Kidney (tissue), 14 donors: Measurements from ENCODE around the gene HPCAL1. TPM values are rescaled to one million over a fixed set of nuclear protein-coding genes. Genes with fewer than 3 reads are reported as not detected.

Experiments
- DNase-seq, 5 donors: peaks; one replicate each; pipeline ENCODE4 v3.0.0-alpha.2; 2013 to 2020
- FAIRE-seq: peaks from 2 replicates; lab custom pipeline; 2012; peaks lifted over from hg19 to GRCh38; lab: Jason Lieb, UNC
- H3K27ac ChIP-seq, 2 donors: one replicate each; pipeline ENCODE4 v1.7.0; 2013; ENCODE audit warnings: low read depth in 2 of 2, low read length in 2 of 2, inconsistent platforms in 1 of 2
- H3K27me3 ChIP-seq: one replicate; pipeline ENCODE4 v1.7.1; 2013; ENCODE audit warnings: low read length, inconsistent platforms; ENCODE audit not compliant: control insufficient read depth, insufficient read depth
- H3K36me3 ChIP-seq, 3 donors: one replicate each; pipeline versions ENCODE4 v1.7.0 to v1.7.1; 2013; ENCODE audit warnings: low read length in 3 of 3, control low read depth in 1 of 3, inconsistent platforms in 1 of 3; ENCODE audit not compliant: insufficient read depth in 3 of 3, control insufficient read depth in 2 of 3
- H3K4me1 ChIP-seq, 3 donors: one replicate each; pipeline versions ENCODE4 v1.7.0 to v1.7.1; 2013; ENCODE audit warnings: low read length in 3 of 3, inconsistent platforms in 1 of 3, low read depth in 1 of 3; ENCODE audit not compliant: control insufficient read depth in 2 of 3, insufficient read depth in 2 of 3
- H3K4me3 ChIP-seq, 3 donors: one replicate each; pipeline versions ENCODE4 v1.7.0 to v1.8.1; 2013; ENCODE audit warnings: low read length in 3 of 3, control low read depth in 1 of 3, inconsistent platforms in 1 of 3
- H3K9ac ChIP-seq, 3 donors: one replicate each; pipeline versions ENCODE4 v1.7.0 to v1.7.1; 2013; ENCODE audit warnings: low read length in 3 of 3, control low read depth in 1 of 3, inconsistent platforms in 1 of 3
- H3K9me3 ChIP-seq, 3 donors: one replicate each; pipeline versions ENCODE4 v1.7.0 to v1.7.1; 2013; ENCODE audit warnings: low read length in 3 of 3, control low read depth in 1 of 3, inconsistent platforms in 1 of 3; ENCODE audit not compliant: control insufficient read depth in 2 of 3, insufficient read depth in 1 of 3
- intact Hi-C: fragments of 100-400 bp; cut with DNase I; formaldehyde crosslinking; loops from one replicate; pipeline ENCODE4 v1.11.1; 2022
- polyA plus RNA-seq: library from polyadenylated mRNA; stranded (reverse); fragments of 350-450 nt; fragmentation: Illumina TruSeq; extraction: RNeasy Lipid Tissue Mini Kit (QIAGEN cat#74804); gene quantifications from one replicate; pipeline ENCODE4 v1.2.3, GENCODE V29; 2014; ENCODE audit warnings: low read depth, low replicate concordance; ENCODE audit not compliant: insufficient read depth
- total RNA-seq: library from RNA; stranded (reverse); fragmentation: NEBNext Ultra II Directional; extraction: Animal tissue kit (Norgen Biotek cat#: 25700); gene quantifications from one replicate; pipeline ENCODE4 v1.2.1, GENCODE V29; 2021
- TF ChIP-seq, protein P1 (sequence below): IDR thresholded peaks from 3 replicates; pipeline ENCODE4 v1.5.1; 2012; ENCODE audit warnings: mild to moderate bottlenecking, moderate library complexity, borderline replicate concordance; ENCODE audit not compliant: insufficient read depth; ENCODE audit errors: extremely low read depth
- donor health status: control.
- donor health status: control.
- donor health status: control.
- donor health status: control.
- donor health status: control.
- donor health status: DM: yes; HTN: yes; CAD: no.
- donor health status: Normal renal cell carcinoma (clear cell type).

The HPCAL1 gene
- total and polyA plus RNA-seq, 2 donors from 2014 or later = 47.3 to 121 TPM

DNA sequence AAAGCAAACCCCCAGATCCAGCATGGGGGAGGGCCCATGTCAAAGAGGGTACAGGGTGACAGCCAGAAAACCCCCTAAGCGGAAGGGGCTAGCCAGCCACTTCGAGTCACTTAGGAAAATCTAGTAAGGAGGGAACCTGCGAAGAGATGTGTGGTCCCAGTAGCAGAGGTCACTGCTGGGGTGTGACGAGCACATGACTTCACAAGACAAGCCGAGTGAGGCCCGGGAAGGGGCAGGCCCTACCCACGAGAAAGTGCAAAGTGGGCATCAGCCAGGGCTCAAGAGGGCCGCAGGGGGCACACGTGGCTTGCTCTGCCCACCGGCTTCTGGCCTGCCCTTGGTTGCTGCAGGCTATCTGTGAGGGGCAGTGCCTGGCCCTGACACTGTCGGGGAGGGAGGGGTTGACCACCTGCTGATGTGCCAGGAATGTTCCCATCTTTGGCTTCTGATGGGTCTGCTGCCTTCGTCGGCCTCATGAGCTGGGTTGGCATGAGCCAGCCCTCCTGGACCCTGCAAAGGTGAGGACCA lies 133.9 kb downstream of the HPCAL1 start:
- FAIRE-seq (no peak), DNase-seq (no peak)
- Histone ChIP-seq H3K9ac (no peak overlapping the region), H3K27ac (no peak overlapping the region), H3K4me1 (peaks cover 0 to 5% (median 2%) of the 10 kb centered on the region in 3 donors), H3K27me3 (no peaks in the 10 kb centered on the region), H3K4me3 (no peak overlapping the region), H3K9me3 (no peaks in the 10 kb centered on the region), H3K36me3 (peaks cover 6 to 29% (median 16%) of the 10 kb centered on the region in 3 donors)
- TF ChIP-seq, protein P1, sequence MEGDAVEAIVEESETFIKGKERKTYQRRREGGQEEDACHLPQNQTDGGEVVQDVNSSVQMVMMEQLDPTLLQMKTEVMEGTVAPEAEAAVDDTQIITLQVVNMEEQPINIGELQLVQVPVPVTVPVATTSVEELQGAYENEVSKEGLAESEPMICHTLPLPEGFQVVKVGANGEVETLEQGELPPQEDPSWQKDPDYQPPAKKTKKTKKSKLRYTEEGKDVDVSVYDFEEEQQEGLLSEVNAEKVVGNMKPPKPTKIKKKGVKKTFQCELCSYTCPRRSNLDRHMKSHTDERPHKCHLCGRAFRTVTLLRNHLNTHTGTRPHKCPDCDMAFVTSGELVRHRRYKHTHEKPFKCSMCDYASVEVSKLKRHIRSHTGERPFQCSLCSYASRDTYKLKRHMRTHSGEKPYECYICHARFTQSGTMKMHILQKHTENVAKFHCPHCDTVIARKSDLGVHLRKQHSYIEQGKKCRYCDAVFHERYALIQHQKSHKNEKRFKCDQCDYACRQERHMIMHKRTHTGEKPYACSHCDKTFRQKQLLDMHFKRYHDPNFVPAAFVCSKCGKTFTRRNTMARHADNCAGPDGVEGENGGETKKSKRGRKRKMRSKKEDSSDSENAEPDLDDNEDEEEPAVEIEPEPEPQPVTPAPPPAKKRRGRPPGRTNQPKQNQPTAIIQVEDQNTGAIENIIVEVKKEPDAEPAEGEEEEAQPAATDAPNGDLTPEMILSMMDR = no peak
- intact Hi-C loops = loop anchor here (10.0 kb wide), 1 partner anchor 362 kb away; no protein-coding TSS in a partner anchor

- H3K9ac ChIP-seq = no peak overlapping the region
- FAIRE-seq = no peak
- intact Hi-C loops = loop anchor here (10.0 kb wide), 1 partner anchor 363 kb away; no protein-coding TSS in a partner anchor
- H3K4me1 ChIP-seq = no peaks in the 10 kb centered on the region
- no peaks in the 10 kb centered on the region for H3K9me3 ChIP-seq
- no peak overlapping the region for H3K4me3 ChIP-seq
- no peak overlapping the region for H3K27ac ChIP-seq
- DNase-seq = no peak
- TF ChIP-seq, protein P1 = no peak
- H3K36me3 ChIP-seq = peaks cover 7 to 40% (median 25%) of the 10 kb centered on the region in 3 donors
- H3K27me3 ChIP-seq = no peaks in the 10 kb centered on the region
Measured at GRCh38 chr2:10437806-10438205, 135.1 kb downstream of the HPCAL1 start.

DNA sequence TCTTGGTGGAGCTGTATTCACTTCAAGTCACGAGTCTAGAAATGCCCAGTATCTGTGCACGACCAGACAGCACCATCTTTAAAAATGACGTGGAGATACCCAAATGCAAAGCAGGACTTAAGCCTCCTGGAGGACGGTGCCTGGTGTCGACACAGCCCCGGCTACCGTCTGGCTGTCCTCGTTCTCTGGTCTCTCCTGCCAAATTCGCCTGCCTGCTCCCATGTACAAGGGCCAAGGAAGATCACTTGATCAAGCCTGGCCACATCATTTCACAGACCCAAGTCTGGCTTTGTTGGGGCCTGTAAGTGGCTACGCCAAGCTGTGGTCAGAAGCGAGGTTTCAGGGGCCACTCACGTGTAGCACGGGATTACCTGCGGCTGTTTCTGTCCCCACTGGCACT lies 136.0 kb downstream of the HPCAL1 start:
- TF ChIP-seq, protein P1 = no peak
- H3K27me3 ChIP-seq = no peaks in the 10 kb centered on the region
- no peak overlapping the region for H3K9ac ChIP-seq
- intact Hi-C loops = loop anchor here (10.0 kb wide), 1 partner anchor 364 kb away; no protein-coding TSS in a partner anchor
- peaks cover 10 to 49% (median 32%) of the 10 kb centered on the region in 3 donors for H3K36me3 ChIP-seq
- no peak overlapping the region for H3K4me3 ChIP-seq
- FAIRE-seq (no peak), DNase-seq (no peak)
- no peaks in the 10 kb centered on the region for H3K9me3 ChIP-seq
- H3K27ac ChIP-seq = no peak overlapping the region
- H3K4me1 ChIP-seq = no peaks in the 10 kb centered on the region
